Nephron (organoid): ENCODE data around the gene CXorf58.

Experiments
- H3K27ac Mint-ChIP-seq, 3 experiments: 2 replicates each; pipeline ENCODE4 v1.8.0; 2020; ENCODE audit warnings: mixed read lengths in 3 of 3, mild to moderate bottlenecking in 2 of 3, moderate library complexity in 1 of 3
- H3K27me3 Mint-ChIP-seq: 2 replicates; pipeline ENCODE4 v1.8.0; 2021; ENCODE audit warnings: low read depth, mild to moderate bottlenecking, moderate library complexity, mixed read lengths
- H3K36me3 Mint-ChIP-seq: 2 replicates; pipeline ENCODE4 v1.8.0; 2020; ENCODE audit warnings: low read depth, mixed read lengths
- H3K4me1 Mint-ChIP-seq: 2 replicates; pipeline ENCODE4 v1.8.0; 2020; ENCODE audit warnings: mixed read lengths
- H3K4me3 Mint-ChIP-seq, 3 experiments: 2 replicates each; pipeline ENCODE4 v1.8.0; 2020; ENCODE audit warnings: mild to moderate bottlenecking in 3 of 3, mixed read lengths in 3 of 3, moderate library complexity in 2 of 3
- H3K9me3 Mint-ChIP-seq: 2 replicates; pipeline ENCODE4 v1.8.0; 2020; ENCODE audit warnings: mixed read lengths
- CTCF ChIP-seq, 3 experiments: fragments of 200-600 bp; sonication (generic); IDR thresholded peaks; one replicate each; pipeline ENCODE4 v1.5.0; 2021; ENCODE audit warnings: antibody characterized with exemption in 3 of 3; ENCODE audit not compliant: unreplicated experiment in 3 of 3

The CXorf58 gene

GRCh38 chrX:23938690-23939089 lies 30.9 kb downstream of the CXorf58 start:
- H3K4me3 Mint-ChIP-seq = no peak overlapping the region
- peaks cover 28% of the 10 kb centered on the region for H3K4me1 Mint-ChIP-seq
- peak overlapping the region; percentile 49 to 91 (median 72) for H3K27ac Mint-ChIP-seq
- H3K27me3 Mint-ChIP-seq = no peaks in the 10 kb centered on the region
- no peaks in the 10 kb centered on the region for H3K36me3 Mint-ChIP-seq
- no peaks in the 10 kb centered on the region for H3K9me3 Mint-ChIP-seq
- TF ChIP-seq CTCF (IDR thresholded peaks at IDR 0.05; ENCODE audit: unreplicated experiment in 3 of 3) = no peak

- TF ChIP-seq CTCF (IDR thresholded peaks at IDR 0.05; ENCODE audit: unreplicated experiment in 3 of 3) = no peak
- no peaks in the 10 kb centered on the region for H3K9me3 Mint-ChIP-seq
- H3K27me3 Mint-ChIP-seq = no peaks in the 10 kb centered on the region
- H3K4me1 Mint-ChIP-seq = peaks cover 28% of the 10 kb centered on the region
- no peak overlapping the region for H3K4me3 Mint-ChIP-seq
- H3K36me3 Mint-ChIP-seq = no peaks in the 10 kb centered on the region
- H3K27ac Mint-ChIP-seq = peak overlapping the region in 1 of 3 experiments; percentile 31
Observed at GRCh38 chrX:23939203-23939602, 31.4 kb downstream of the CXorf58 start.

GRCh38 chrX:23944234-23944633 lies 36.4 kb downstream of the CXorf58 start:
- no peak for TF ChIP-seq CTCF (IDR thresholded peaks at IDR 0.05; ENCODE audit: unreplicated experiment in 3 of 3)
- Mint-ChIP-seq H3K27me3 (no peaks in the 10 kb centered on the region), H3K36me3 (no peaks in the 10 kb centered on the region), H3K27ac (no peak overlapping the region), H3K4me1 (no peaks in the 10 kb centered on the region), H3K9me3 (no peaks in the 10 kb centered on the region), H3K4me3 (no peak overlapping the region)

GRCh38 chrX:23945206-23945605 lies 37.4 kb downstream of the CXorf58 start:
- Mint-ChIP-seq H3K27me3 (no peaks in the 10 kb centered on the region), H3K4me3 (no peak overlapping the region), H3K36me3 (no peaks in the 10 kb centered on the region), H3K4me1 (no peaks in the 10 kb centered on the region), H3K27ac (peak overlapping the region in 1 of 3 experiments; percentile 55), H3K9me3 (no peaks in the 10 kb centered on the region)
- no peak for TF ChIP-seq CTCF (IDR thresholded peaks at IDR 0.05; ENCODE audit: unreplicated experiment in 3 of 3)

GRCh38 chrX:23952391-23952790 lies 44.6 kb downstream of the CXorf58 start:
- no peak overlapping the region for H3K27ac Mint-ChIP-seq
- H3K4me3 Mint-ChIP-seq = no peak overlapping the region
- H3K4me1 Mint-ChIP-seq = no peaks in the 10 kb centered on the region
- no peaks in the 10 kb centered on the region for H3K9me3 Mint-ChIP-seq
- H3K36me3 Mint-ChIP-seq = no peaks in the 10 kb centered on the region
- H3K27me3 Mint-ChIP-seq = no peaks in the 10 kb centered on the region
- no peak for TF ChIP-seq CTCF (IDR thresholded peaks at IDR 0.05; ENCODE audit: unreplicated experiment in 3 of 3)

GRCh38 chrX:23952984-23953907 lies 45.4 kb downstream of the CXorf58 start:
- no peak overlapping the region for H3K4me3 Mint-ChIP-seq
- no peaks in the 10 kb centered on the region for H3K36me3 Mint-ChIP-seq
- no peaks in the 10 kb centered on the region for H3K9me3 Mint-ChIP-seq
- H3K4me1 Mint-ChIP-seq = no peaks in the 10 kb centered on the region
- no peak for TF ChIP-seq CTCF (IDR thresholded peaks at IDR 0.05; ENCODE audit: unreplicated experiment in 3 of 3)
- H3K27me3 Mint-ChIP-seq = no peaks in the 10 kb centered on the region
- peak overlapping the region in 1 of 3 experiments; percentile 29 for H3K27ac Mint-ChIP-seq
